Erythroblast (primary cell): ENCODE data around the gene BUD23.
"Not testable (repeated sequence)": the region's sequence is repeated elsewhere in the genome, so short reads cannot be mapped to it uniquely, and the experiment has no call there.

Experiments used
- GATA1 ChIP-seq: IDR thresholded peaks from 2 replicates; pipeline ENCODE4 v1.6.1; 2011; ENCODE audit warnings: low read depth, mild to moderate bottlenecking, control low read depth, low read length, moderate library complexity
- POLR2A ChIP-seq: IDR thresholded peaks from 2 replicates; pipeline ENCODE4 v1.6.1; 2011; ENCODE audit warnings: mild to moderate bottlenecking, low read length

- not testable (repeated sequence) for TF ChIP-seq POLR2A, GATA1
These were observed 22.8 kb upstream of the BUD23 start for GRCh38 chr7:73660594-73660993.
